GM23338 (cell line): ENCODE results near the gene CADPS. TPM values are rescaled to one million over a fixed set of nuclear protein-coding genes. Genes with fewer than 3 reads are reported as not detected.

Experiments used
- ATAC-seq: fragments of 200-7000 bp; cut with Tn5 transposase; 3 replicates; pipeline ENCODE4 v1.9.1; 2020
- DNase-seq: peaks from one replicate; pipeline ENCODE4 v3.0.0-alpha.2; 2015; ENCODE audit warnings: low spot score
- H2AFZ ChIP-seq: fragments of 200-600 bp; sonication (generic); 2 replicates; pipeline ENCODE4 v1.8.0; 2016; ENCODE audit warnings: antibody characterized with exemption, mild to moderate bottlenecking, moderate library complexity
- H3F3A ChIP-seq: fragments of 200-600 bp; sonication (generic); replicated peaks from 2 replicates; pipeline ENCODE4 v1.8.0; 2017; ENCODE audit warnings: antibody characterized with exemption, mixed run types, low read depth
- H3K27ac ChIP-seq: fragments of 200-600 bp; sonication (generic); 2 replicates; pipeline ENCODE4 v1.6.1; 2016; ENCODE audit warnings: low read depth
- H3K27me3 ChIP-seq: fragments of 200-600 bp; sonication (generic); 2 replicates; pipeline ENCODE4 v1.8.0; 2016; ENCODE audit warnings: mild to moderate bottlenecking, mixed run types, moderate library complexity; ENCODE audit not compliant: insufficient read depth
- H3K36me3 ChIP-seq: fragments of 200-600 bp; sonication (generic); 2 replicates; pipeline ENCODE4 v1.8.0; 2016; ENCODE audit warnings: mild to moderate bottlenecking; ENCODE audit not compliant: insufficient read depth
- H3K4me1 ChIP-seq: fragments of 200-600 bp; sonication (generic); 2 replicates; pipeline ENCODE4 v1.8.0; 2016; ENCODE audit warnings: mild to moderate bottlenecking, moderate library complexity; ENCODE audit not compliant: insufficient read depth
- H3K4me2 ChIP-seq: fragments of 200-600 bp; sonication (generic); 2 replicates; pipeline ENCODE4 v1.7.1; 2017; ENCODE audit warnings: mixed run types
- H3K4me3 ChIP-seq: fragments of 200-600 bp; sonication (generic); 2 replicates; pipeline ENCODE4 v1.6.1; 2016; ENCODE audit warnings: mixed run types
- H3K79me2 ChIP-seq: fragments of 200-600 bp; sonication (generic); replicated peaks from 2 replicates; pipeline ENCODE4 v1.8.0; 2017; ENCODE audit warnings: mild to moderate bottlenecking; ENCODE audit not compliant: insufficient read depth
- H3K9me2 ChIP-seq: fragments of 200-600 bp; sonication (generic); 2 replicates; pipeline ENCODE4 v1.8.0; 2017; ENCODE audit not compliant: insufficient read depth
- H4K20me1 ChIP-seq: fragments of 200-600 bp; sonication (generic); replicated peaks from 2 replicates; pipeline ENCODE4 v1.8.0; 2017; ENCODE audit warnings: mild to moderate bottlenecking; ENCODE audit not compliant: insufficient read depth
- H3K27ac Mint-ChIP-seq: 2 replicates; pipeline ENCODE4 v1.8.0; 2020; ENCODE audit warnings: inconsistent platforms, mild to moderate bottlenecking, moderate library complexity, mixed read lengths
- H3K27me3 Mint-ChIP-seq: 3 replicates; pipeline ENCODE4 v1.8.0; 2022; ENCODE audit warnings: low read depth, mild to moderate bottlenecking, moderate library complexity, mixed read lengths, inconsistent platforms; ENCODE audit not compliant: insufficient read depth, poor library complexity
- H3K36me3 Mint-ChIP-seq: 3 replicates; pipeline ENCODE4 v1.8.0; 2021; ENCODE audit warnings: low read depth, mild to moderate bottlenecking, inconsistent platforms, moderate library complexity, mixed read lengths
- H3K4me1 Mint-ChIP-seq: 3 replicates; pipeline ENCODE4 v1.8.0; 2020; ENCODE audit warnings: mild to moderate bottlenecking, inconsistent platforms, mixed read lengths
- H3K4me3 Mint-ChIP-seq: 3 replicates; pipeline ENCODE4 v1.8.0; 2021; ENCODE audit warnings: moderate library complexity, mild to moderate bottlenecking, inconsistent platforms, mixed read lengths
- H3K9me3 Mint-ChIP-seq: 3 replicates; pipeline ENCODE4 v1.8.0; 2020; ENCODE audit warnings: moderate library complexity, mild to moderate bottlenecking, inconsistent platforms, mixed read lengths
- CREB1 ChIP-seq: fragments of 250-450 bp; sonication (Bioruptor Pico); IDR thresholded peaks from 2 replicates; pipeline ENCODE4 v1.5.0; 2020; ENCODE audit warnings: low read depth, mild to moderate bottlenecking, moderate library complexity
- EZH2 ChIP-seq: fragments of 200-600 bp; sonication (generic); IDR thresholded peaks from one replicate; pipeline ENCODE4 v1.8.0; 2017; ENCODE audit warnings: antibody characterized with exemption, mild to moderate bottlenecking, low read depth; ENCODE audit not compliant: unreplicated experiment
- EZH2phosphoT487 ChIP-seq: fragments of 200-600 bp; sonication (generic); IDR thresholded peaks from one replicate; pipeline ENCODE4 v1.8.1; 2018; ENCODE audit warnings: antibody characterized with exemption; ENCODE audit not compliant: unreplicated experiment
- REST ChIP-seq: IDR thresholded peaks from one replicate; pipeline ENCODE4 v1.6.1; 2018; ENCODE audit warnings: antibody characterized with exemption; ENCODE audit not compliant: unreplicated experiment
- polyA plus RNA-seq: library from polyadenylated mRNA; unstranded; fragments of >200 nt; fragmentation: Nextera tagmentation; extraction: Ambion mirVana; gene quantifications from 2 replicates; pipeline ENCODE4 v1.2.1, GENCODE V29; 2016
- total RNA-seq: library from RNA; depleted of rRNA; stranded (reverse); fragments of >200 nt; shearing (Covaris generic); gene quantifications from 2 replicates; pipeline ENCODE4 v1.2.3, GENCODE V29; 2014

Gene CADPS
- total and polyA plus RNA-seq, 2 experiments from 2014 or later, result 14.7 to 22.0 TPM

- ATAC-seq (no peak), DNase-seq (peak; percentile 7)
- Histone ChIP-seq H3F3A (peaks cover 50% of the 10 kb centered on the region), H3K27me3 (peaks cover 98% of the 10 kb centered on the region), H3K4me2 (peak overlapping the region; percentile 80), H4K20me1 (peaks cover 14% of the 10 kb centered on the region; the same call in 1 of the 2 replicates), H3K27ac (no peak overlapping the region), H3K79me2 (no peaks in the 10 kb centered on the region), H3K4me1 (peaks cover 59% of the 10 kb centered on the region), H3K36me3 (no peaks in the 10 kb centered on the region), H2AFZ (no peak overlapping the region), H3K4me3 (peak overlapping the region; percentile 59), H3K9me2 (no peaks in the 10 kb centered on the region)
- peak; percentile 58 for TF ChIP-seq EZH2
- no peak for TF ChIP-seq CREB1 (CRISPR knock-in tag)
- no peak for TF ChIP-seq REST
- H3K9me3 Mint-ChIP-seq, result no peaks in the 10 kb centered on the region; the same call in 2 of the 3 replicates
- H3K27me3 Mint-ChIP-seq, result peaks cover 96% of the 10 kb centered on the region
- H3K36me3 Mint-ChIP-seq, result no peaks in the 10 kb centered on the region
- H3K4me1 Mint-ChIP-seq, result peaks cover 51% of the 10 kb centered on the region
- peak overlapping the region; percentile 67 for H3K4me3 Mint-ChIP-seq
- no peak overlapping the region for H3K27ac Mint-ChIP-seq
Observed at GRCh38 chr3:62378921-62379320, 496.3 kb downstream of the CADPS start.

- no peak overlapping the region for H3K27ac ChIP-seq
- peaks cover 63% of the 10 kb centered on the region for H3K4me1 ChIP-seq
- H4K20me1 ChIP-seq, result peaks cover 14% of the 10 kb centered on the region; the same call in 1 of the 2 replicates
- peak overlapping the region; percentile 59 for H3K4me3 ChIP-seq
- ATAC-seq (peak; percentile 60), DNase-seq (peak; percentile 77)
- H3K79me2 ChIP-seq, result no peaks in the 10 kb centered on the region
- H3K4me2 ChIP-seq, result peak overlapping the region; percentile 80
- H3K27me3 Mint-ChIP-seq, result peaks cover 99% of the 10 kb centered on the region
- H3K36me3 Mint-ChIP-seq, result no peaks in the 10 kb centered on the region
- no peaks in the 10 kb centered on the region for H3K36me3 ChIP-seq
- peak overlapping the region; percentile 33; the same call in 1 of the 2 replicates for H2AFZ ChIP-seq
- no peaks in the 10 kb centered on the region for H3K9me3 Mint-ChIP-seq
- H3K27me3 ChIP-seq, result peaks cover 100% of the 10 kb centered on the region
- no peak overlapping the region for H3K27ac Mint-ChIP-seq
- TF ChIP-seq EZH2 (peak; percentile 93), EZH2phosphoT487 (peak; percentile 54), REST (no peak)
- peaks cover 54% of the 10 kb centered on the region for H3F3A ChIP-seq
- H3K9me2 ChIP-seq, result no peaks in the 10 kb centered on the region
- peak overlapping the region; percentile 67 for H3K4me3 Mint-ChIP-seq
- H3K4me1 Mint-ChIP-seq, result peaks cover 55% of the 10 kb centered on the region
Observed at GRCh38 chr3:62378311-62378789, 496.9 kb downstream of the CADPS start.
